ENCODE results near the gene FGGY.
A peak's percentile ranks its signal among the peaks of the same experiment; 100 is the strongest.
"Not testable (repeated sequence)": the region's sequence is repeated elsewhere in the genome, so short reads cannot be mapped to it uniquely, and the experiment has no call there.

Gene FGGY

DNA sequence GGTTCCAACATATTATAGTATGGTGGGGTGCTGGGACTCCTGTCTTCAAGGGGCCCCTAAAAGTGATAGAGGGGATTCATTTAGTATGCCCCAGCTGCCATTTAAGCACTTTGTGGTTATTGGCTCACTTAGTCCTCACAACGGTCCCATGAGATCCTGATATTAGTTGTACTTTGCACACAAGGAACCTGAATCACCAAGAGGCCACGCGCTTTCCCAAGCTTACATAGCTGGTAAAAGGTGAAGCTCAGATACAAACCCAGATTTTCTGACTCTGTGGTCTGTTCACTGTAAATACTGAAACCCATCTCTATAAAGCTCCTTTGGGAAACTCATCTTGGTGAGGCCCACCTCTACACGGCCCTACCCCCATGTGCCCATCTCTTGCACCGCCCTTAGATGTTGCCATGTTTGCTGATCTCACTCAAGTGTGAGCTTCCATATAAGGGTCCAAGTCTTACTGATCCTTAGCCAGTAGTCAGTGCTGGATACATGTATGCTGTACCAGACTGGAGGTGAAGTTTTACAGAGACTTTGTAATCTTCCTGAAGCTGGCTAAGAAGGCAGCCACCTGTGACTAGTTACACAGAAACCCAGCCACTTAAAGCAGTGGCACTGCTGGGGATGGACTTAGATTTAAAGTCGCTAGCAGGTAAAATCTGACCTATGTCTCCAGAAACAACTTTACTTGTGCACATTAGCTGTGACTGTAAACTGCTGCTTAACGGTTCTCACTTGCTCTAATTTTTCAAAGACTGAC, 393.5 kb downstream of the FGGY start:
- no peak for DNase-seq (ENCODE audit: extremely low read depth in 1 of 2, low read depth in 1 of 2)

DNA sequence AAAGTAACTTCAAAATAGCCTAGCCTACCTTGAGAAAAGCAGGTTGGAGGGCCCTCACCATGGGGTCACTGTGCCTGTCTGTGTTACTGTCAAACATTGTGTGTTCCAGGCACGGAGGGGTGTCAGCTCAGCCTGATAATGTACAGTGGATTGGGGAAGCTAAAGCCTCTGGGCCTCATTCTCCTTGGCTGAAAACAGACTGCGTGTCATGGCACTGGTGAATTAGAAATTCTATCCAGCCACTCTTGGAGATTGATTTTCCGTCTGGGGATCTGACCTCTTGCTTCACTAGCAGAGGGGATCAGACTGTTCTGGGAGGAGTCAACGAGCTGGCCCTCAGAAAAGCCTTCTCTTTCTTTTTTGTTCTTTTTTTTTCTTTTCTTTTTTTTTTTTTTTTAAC, 394.4 kb downstream of the FGGY start:
- DNase-seq (ENCODE audit: extremely low read depth in 1 of 2, low read depth in 1 of 2): no peak

DNA sequence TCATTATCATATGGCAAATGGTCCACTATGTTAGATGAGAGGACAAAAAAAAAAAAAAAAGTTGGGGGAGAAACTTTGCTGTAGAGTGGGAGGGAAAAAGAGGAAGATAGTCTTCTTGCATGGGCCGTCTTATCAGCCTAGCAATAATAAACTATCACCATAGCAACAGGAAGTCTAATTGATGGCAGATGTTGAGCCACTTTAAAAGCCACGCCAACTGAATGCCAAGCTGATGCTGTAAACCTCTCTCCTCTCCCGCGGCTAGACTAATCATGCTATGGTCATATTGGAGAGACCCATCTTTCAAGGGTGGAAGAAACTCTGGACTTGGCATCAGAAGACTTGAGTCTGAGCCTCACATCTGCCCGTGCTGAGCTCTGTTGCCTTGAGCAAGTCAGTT, 395.7 kb downstream of the FGGY start:
- DNase-seq (ENCODE audit: extremely low read depth in 1 of 2, low read depth in 1 of 2): no peak

DNA sequence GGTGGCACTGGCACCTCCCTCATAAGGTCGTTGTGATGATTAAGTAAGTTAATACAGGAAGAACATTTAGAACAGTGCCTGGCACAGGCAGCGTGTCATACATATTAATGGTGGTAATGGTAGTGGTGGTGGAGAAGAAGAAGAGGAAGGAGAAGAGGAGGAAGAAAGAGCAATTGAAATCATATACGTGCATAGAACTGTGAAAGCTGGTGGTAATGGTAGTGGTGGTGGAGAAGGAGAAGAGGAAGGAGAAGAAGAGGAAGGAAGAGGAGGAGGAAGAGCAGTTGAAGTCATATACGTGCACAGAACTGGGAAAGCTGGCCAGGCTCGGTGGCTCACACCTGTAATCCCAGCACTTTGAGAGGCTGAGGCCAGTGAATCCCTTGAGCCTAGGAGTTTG, 396.5 kb downstream of the FGGY start:
- no peak for DNase-seq (ENCODE audit: extremely low read depth in 1 of 2, low read depth in 1 of 2)

DNA sequence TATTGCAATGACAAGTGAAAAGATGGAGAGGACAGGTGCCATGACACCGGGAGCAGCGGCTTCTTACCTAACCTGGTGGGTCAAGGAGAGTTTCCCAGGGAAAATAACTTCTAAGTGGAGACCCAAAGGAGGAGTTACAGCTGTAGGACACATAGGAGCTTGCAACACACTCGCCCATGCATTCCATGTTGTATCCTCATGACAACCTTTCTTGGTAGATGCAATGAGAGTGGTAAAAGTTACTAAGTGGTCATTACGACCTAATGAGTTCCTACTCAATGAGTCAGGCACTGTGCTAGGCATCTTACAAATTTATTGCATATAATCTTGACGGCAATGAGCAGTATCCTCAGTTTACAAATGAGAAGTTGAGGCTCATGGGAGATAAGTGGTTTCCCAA, 398.4 kb downstream of the FGGY start:
- DNase-seq (ENCODE audit: extremely low read depth in 1 of 2, low read depth in 1 of 2): no peak

DNA sequence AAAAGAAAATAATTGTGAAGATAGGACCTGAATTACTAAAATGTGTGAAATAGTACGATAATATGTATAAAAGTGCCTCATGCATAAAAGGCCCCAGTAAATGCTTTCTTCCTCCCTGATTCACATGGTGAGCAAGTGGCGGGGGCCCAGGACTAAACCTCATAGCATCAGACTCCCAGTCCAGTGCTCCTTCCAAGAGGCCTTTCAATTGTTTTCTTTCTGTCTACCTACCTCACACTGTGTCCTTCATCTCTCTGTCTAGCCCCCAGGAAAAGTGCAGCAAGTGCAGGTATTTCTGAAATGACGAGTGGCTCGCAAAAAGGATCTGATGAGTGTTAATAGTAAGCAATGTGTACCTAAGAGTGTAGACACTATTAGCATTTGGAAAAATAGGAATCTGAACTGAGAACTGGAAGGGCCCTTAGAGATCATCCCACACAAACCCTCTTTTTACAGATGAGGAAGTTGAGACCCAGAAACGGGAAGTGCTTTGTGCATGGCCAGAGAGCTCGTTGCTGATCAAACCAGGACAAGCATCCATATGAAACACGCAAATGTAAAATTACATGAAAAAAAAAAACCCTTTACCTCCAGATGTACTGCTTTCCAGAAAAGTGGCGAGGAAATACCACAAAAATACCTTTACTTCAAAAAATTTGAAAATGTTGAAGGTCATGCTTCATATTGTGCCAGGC, 399.7 kb downstream of the FGGY start:
- no peak for DNase-seq (ENCODE audit: extremely low read depth in 1 of 2, low read depth in 1 of 2)

DNA sequence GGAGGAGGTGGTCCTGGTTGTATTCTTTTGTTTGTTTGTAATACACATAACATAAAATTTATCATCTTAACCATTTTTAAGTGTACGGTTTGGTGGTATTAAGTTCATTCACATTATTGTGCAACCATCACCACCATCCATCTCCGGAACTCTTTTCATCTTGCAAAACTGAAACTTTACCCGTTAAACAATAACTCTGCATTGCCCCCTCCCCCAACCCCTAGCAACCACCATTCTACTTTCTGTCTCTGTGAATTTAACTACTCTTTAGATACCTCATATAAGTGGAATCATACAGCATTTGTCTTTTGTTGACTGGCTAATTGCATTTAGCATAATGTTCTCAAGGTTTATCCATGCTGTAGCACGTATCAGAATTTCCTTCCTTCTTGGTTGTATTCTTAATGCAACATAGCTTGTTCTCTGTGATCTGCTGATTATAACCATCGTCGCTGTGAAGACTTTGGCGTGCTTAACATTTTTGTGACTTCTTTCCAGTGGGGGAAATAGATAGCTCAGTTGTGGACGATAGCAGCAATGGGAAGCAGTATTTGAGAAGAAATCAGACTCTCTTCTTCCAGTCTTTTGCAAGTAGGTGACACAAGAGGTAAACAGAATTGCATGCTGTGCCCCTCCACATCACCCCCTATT, 400.4 kb downstream of the FGGY start:
- DNase-seq (ENCODE audit: extremely low read depth in 1 of 2, low read depth in 1 of 2): no peak

GRCh38 chr1:59698386-59698785, 401.5 kb downstream of the FGGY start:
- DNase-seq (ENCODE audit: extremely low read depth in 1 of 2, low read depth in 1 of 2): no peak

DNA sequence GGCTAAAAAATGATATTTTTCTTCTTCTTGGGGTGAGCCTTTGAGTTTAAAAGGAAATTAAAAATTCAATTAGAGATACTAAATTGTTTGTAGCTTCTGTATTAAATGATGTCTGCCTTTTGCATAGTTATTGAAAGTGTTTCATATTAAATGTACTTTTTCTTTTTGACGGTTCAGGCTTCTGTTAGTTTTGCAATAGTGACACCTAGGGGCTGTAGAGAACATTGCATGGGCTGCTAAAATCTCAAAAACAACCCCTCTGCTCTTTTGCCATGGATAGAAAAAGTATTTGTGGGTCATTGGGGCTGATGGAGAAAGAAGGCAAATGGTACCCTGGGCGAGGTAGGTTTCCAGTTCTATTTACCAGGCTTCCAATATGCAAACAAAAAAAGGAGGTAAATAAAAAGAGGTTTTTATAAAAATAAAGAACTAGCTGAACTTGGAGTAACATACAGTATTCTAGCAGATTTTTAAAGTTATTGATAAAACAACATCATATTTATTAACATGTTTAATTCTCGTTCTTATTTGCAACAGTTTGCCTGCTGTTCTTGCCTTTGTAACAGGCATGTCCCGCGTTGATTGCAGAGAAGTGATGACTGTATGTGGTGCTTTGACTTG, 402.4 kb downstream of the FGGY start:
- peak in 1 of 2 donors; percentile 1 for DNase-seq (ENCODE audit: extremely low read depth in 1 of 2, low read depth in 1 of 2)

- no peak for DNase-seq (ENCODE audit: extremely low read depth in 1 of 2, low read depth in 1 of 2)
Measured at GRCh38 chr1:59701376-59701775, 404.5 kb downstream of the FGGY start.

DNA sequence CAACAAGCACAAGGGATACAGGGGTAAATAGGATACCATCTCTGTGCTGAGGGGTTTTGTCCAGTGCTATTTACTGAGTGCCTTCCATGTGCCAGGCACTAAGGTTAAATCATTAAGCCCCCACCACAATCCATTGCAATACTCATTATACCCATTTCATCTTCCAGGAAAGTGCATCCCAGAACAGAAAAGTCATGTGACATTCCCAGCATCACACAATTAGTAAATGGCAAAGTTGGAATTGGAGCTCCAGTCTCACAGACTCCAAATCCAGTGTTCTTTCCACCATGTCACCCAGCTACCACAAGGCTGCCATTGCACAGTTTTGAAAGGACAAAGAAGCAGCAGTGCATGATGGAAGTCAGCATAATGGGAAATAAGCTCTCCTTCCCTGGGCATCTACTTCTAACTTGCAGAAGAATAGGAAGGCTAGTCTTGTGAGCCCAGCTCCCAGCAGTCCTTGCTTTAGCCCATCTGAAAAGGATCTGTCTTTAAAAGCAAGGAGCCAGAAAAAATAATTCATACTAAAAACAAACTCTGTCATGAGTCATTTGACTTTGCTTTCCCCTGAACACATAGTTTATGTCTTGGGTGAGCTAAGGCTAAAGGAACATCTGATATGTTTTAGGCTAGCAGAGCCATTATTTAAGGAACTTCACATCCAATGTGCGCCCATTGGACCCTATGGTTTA, 406.5 kb downstream of the FGGY start:
- no peak for DNase-seq (ENCODE audit: extremely low read depth in 1 of 2, low read depth in 1 of 2)

DNA sequence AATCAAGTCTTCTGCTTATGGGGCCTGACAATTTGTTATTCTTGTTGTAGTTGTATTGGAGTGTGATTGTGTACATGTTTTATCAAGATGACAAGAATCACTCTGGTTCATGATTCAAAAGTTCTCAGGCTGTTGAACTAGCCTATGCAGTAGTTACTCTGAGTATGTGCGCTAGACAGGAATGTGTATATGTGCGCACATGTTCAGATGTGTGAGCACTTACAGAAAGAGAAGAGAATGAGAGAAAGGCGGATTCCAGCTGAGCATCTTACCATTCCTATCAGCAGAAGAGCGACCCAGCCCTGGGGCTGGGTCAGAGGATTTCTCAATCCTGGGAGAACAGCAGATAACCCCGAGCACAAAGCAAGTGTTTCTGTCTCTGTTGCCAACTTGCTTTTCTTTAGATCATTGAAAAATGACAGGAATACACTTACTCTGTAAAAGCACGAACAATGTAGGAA, 407.1 kb downstream of the FGGY start:
- no peak for DNase-seq (ENCODE audit: extremely low read depth in 1 of 2, low read depth in 1 of 2)

GRCh38 chr1:59704716-59705115, 407.8 kb downstream of the FGGY start:
- no peak for DNase-seq (ENCODE audit: extremely low read depth in 1 of 2, low read depth in 1 of 2)

GRCh38 chr1:59705466-59706302, 408.8 kb downstream of the FGGY start:
- DNase-seq (ENCODE audit: extremely low read depth in 1 of 2, low read depth in 1 of 2): no peak

DNA sequence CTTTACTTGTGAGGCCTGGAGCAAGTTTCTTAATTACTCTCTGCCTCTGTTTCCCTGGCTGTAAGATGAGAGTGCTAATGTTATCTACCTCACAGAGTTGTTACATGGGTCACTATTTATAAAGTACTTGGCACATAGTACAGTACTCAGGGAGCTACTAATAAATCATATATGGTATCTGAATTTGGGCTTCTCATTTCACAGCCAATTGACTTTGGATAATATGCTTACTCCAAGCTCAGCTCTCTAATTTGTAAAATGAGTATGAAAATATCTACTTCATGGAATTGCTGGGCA, 409.4 kb downstream of the FGGY start:
- DNase-seq (ENCODE audit: extremely low read depth in 1 of 2, low read depth in 1 of 2): no peak

DNA sequence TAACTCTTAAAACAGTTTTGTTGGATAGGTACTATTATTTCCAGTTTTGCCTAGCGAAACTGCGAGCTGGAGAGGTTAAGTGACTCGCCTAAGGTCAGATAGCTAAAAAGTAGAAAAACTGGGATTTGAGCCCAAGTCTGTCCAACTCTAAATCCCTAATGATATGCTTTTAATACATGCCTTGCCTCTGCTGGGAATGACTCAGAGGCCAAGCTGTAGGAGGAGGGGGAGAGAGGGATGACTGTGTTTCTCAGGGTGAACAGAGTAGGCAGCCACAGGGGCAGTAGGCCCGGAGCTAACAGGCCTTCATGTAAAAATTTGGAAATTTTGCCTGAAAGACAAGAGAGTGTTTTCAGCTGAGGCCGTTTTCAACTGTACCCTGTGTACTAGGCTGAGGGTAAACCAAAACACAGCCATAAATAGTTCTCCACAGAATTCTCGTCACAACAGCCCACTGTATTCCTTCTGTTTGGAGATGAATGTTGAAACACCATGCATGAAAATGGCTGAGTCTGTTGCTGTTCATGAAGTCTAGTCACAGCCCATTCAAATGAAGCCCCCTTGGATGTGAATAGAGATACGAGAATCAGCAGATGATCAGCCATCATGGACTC, 410.4 kb downstream of the FGGY start:
- DNase-seq (ENCODE audit: extremely low read depth in 1 of 2, low read depth in 1 of 2): no peak

DNA sequence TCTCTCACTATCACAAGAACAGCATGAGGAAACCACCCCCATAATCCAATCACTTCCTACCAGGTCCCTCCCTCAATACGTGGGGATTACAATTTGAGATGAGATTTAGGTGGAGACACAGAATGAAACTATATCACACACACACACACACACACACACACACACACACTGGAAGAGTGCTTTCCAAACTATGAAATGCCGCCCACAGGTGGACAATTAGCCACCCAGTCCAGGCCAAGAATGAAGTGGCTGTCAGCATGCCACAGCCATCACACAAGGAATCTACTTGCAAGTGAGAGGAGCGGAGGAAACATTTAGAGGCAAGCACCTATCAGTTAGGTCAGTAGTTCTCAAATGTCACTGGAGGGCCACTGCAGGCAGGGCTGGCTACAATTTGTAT, 412.4 kb downstream of the FGGY start:
- no peak for DNase-seq (ENCODE audit: extremely low read depth in 1 of 2, low read depth in 1 of 2)

DNA sequence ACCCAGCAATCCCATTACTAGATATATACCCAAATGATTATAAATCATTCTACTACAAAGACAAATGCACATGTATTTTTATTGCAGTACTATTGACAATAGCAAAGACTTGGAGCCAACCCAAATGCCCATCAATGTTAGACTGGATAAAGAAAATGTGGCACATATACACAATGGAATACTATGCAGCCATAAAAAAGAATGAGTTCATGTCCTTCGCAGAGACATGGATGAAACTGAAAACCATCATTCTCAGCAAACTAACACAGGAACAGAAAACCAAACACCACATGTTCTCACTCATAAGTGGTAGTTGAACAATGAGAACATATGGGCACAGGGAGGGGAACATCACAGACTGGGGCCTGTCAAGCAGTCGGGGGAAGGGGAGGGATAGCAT, 414.0 kb downstream of the FGGY start:
- not testable (repeated sequence) for DNase-seq (ENCODE audit: extremely low read depth in 1 of 2, low read depth in 1 of 2)

DNA sequence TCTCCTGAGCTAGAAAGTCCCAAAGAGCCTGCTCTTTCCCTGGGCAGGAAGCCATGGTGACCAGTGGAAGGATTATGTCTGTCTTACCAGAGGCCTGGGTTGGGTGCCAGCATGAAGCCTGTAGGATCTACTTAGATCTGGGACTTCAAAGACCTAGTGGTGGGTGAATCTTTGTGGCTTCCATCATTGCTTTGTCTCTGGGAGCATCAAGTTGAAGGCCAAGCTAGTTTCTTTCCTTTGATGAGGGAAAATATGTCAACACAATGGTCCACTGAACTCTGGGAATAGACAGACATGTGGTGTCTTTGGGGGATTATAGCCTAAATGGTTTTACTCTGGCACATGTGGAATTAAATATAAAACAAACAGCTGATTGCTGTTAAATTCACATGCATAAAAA, 417.3 kb downstream of the FGGY start:
- no peak for DNase-seq (ENCODE audit: extremely low read depth in 1 of 2, low read depth in 1 of 2)

- DNase-seq (ENCODE audit: extremely low read depth in 1 of 2, low read depth in 1 of 2): no peak
Measured at GRCh38 chr1:59714966-59715365, 418.1 kb downstream of the FGGY start.

All from activated CD8-positive, alpha-beta memory T cell treated with anti-CD3 and anti-CD28 coated beads for 1 hour (primary cell).